Ammon's horn (tissue), 1 donor: ENCODE measurements around the gene LEFTY2.
"Not testable (repeated sequence)": the region's sequence is repeated elsewhere in the genome, so short reads cannot be mapped to it uniquely, and the experiment has no call there.

ENCODE experiments used
- DNase-seq: peaks from one replicate; pipeline ENCODE4 v3.0.0-alpha.2; 2016; ENCODE audit warnings: low spot score

LEFTY2 gene

DNA sequence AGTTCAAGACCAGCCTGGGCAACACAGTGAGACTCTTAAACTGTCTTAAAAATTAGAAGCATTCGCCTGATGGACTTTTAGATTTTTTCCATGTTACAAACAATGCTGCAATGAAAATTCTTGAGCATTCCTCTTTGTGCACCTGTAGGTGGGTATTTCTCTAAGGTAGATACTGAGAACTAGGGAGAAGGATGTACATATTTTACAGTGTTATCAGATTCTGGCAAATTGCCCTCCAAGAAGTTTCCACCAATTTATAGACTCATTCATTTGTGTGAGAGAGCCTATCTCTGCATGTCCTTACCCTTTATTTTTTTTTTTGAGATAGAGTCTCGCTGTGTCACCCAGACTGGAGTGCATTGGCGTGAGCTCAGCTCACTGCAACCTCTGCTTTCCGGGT, 12.3 kb upstream of the LEFTY2 start:
- DNase-seq: no peak

DNA sequence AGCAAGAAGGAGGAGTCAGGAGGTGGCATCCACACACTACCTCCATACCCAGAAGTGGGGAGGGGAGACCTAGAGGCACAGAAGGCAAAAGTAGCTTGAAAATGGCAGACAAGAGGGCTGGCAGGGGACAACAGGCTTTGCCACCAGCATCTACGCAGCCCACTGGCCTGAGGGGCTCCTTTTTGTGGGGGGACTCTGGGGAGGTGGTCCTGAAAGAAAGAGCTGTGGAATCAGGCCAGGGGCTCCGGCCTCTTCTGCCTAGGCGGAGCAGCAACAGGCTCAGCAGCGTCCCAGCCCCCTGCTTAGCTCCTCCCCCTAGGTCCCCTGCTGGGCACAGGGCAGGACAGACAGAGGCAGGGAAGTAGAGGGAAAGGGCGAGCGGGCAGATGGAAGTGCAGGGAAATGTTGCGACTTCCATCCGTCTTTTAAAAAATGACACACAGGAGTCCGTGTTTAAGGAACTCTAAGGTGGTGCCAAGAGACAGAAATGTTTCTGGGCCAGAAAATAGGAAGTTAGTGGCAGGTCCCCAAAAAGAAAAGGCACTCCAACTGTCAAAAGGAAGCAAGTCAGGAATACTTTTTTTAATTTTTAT, 10.0 kb upstream of the LEFTY2 start:
- DNase-seq: no peak

DNA sequence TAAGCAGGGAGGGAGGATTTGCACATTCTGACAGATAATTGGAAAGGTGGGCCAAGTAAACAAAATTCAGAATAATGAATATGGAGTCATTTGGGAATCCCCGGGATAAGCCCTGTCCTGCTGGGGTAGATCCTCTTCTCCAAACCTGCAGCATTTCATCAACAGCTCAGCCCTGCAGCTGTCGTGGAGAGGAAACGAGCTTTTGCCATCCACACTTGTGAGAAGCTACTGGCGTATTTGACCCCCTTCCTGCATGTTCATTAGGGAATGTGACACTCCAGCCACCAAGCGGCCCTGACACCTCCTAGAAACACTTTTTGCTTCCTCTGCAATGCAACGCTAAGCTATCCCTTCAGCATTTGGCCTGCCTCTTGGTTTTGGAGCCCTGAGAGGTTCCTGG, 8.0 kb upstream of the LEFTY2 start:
- DNase-seq: no peak

DNA sequence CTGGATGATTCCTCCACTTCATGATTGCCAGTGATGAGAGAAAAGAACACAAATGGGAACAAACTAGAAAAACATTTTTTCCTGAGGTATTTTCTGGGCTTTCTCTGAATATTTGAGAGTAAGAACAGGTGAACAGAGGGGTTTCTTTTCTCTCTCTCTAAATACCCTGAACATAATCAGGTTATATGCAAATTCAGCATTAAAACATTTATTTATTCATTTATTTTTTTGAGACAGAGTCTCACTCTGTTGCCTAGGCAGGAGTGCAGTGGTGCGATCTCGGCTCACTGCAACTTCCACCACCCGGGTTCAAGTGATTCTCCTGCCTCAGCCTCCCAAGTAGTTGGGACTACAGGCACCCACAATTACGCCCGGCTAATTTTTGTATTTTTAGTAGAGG, 5.8 kb upstream of the LEFTY2 start:
- DNase-seq: no peak

DNA sequence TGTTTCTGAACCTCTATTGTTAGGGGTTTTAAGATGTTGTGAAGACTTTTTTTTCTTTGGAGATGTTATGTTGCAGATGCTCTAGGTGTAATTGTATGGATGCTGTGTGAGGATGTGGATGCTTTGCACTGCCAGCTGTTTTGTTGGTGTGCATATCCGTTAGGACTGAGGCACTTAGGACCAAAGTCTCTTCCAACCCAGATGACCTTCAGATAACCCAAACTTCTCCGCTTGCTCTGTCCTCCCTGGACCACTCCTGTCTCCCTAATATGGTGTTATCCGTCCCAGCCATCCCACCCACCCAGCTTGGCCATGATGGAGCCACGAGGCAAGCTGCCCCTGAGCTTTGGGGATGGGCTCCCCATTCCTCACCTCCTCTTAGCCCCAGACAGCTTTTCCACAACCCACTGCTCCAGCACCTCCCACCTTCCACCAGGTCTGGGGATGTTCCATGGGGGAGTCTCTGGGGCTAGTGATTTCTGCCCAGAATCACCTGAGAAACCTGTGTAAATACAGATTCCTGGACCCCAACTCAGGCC, 5.1 kb upstream of the LEFTY2 start:
- no peak for DNase-seq

DNA sequence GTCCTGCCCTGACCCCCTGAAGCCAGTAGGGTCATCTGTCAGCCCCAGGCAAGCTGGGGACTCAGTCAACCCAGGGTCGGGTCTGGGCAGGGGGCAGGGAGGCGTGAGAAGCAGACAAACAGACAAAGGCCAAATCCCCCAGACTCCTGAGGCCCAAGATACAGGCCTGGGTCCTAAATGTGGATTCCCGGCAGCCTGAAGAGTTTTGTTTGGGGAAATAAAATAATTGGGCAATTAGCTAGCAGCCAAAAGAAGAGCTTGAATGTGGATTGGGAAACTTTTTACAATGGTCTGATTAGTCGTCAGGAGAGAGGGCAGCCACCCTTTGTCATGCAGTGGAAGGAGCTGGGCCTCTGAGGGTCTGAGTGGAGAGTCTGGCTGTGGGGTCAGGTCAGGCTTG, 4.5 kb upstream of the LEFTY2 start:
- DNase-seq: no peak

DNA sequence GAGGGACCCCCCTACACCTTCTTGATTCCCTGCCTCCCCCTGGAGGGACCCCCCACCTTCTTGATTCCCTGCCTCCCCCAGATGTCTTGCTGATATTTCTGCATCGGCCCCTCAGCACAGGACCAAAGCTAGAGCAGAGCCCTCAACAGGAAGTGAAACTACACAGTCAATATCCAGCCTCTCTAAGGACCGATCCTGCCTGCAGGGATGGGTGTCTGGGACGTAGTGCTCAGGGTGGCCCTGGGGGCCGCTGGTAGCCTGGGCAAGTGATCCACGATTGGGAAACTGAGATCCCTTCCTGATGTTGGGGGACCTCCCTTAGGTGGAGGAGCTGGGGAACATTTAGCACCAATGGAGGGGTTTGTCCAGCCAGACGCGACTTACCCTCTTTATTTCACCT, 3.9 kb upstream of the LEFTY2 start:
- no peak for DNase-seq

DNA sequence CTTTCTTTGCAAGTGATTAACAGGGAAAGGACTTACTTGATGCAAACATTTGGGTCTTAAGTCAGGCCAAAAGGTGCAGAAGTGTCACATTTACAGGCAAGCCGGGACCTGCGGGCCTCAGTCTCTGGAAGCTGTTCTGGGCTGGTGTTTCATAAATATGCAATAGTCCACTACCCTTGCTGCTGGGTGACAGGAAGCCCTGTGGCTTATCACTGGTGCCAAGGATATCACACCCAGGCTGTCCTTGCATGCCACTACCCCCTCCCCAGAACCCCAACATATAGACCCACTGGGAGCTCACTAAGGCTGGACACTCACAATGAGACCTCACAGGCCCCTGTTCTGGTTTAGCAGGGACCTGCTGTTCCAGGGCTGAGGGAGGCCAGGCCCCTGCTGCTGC, 3.4 kb upstream of the LEFTY2 start:
- DNase-seq: no peak

DNA sequence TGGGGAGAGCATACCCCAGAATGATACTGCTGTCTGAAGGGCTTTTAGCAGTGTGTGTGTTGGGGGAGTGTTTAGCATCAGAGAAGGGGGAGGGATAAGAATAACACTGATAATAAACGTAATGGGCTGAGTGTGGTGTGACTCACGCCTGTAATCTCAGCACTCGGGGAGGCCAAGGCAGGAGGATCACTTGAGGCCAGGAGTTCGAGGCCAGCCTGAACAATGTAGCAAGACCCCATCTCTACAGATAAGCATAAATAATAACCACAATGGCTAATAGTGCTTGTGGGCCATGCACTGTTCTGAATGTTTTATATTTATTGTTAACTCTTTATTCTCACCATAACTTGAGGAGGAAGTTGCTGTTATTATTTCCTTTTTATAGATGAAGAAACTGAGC, 2.6 kb upstream of the LEFTY2 start:
- no peak for DNase-seq

DNA sequence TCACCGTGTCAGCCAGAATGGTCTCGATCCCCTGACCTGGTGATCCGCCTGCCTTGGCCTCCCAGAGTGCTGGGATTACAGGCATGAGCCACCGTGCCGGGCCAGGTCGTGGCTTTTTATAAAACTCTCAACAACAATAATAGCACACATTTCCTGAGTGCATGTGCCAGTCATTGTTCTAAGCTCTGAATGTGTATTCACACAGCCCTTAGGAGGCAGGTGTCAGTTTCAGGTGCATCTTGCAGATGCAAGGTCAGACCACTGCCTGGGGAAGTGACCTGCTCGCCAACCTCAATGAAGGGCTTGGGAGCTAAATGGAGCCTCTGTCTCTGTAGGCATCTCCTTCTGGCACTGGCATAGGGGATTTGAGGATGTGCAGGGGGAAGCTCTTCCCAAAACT, 1.6 kb upstream of the LEFTY2 start:
- DNase-seq: no peak

DNA sequence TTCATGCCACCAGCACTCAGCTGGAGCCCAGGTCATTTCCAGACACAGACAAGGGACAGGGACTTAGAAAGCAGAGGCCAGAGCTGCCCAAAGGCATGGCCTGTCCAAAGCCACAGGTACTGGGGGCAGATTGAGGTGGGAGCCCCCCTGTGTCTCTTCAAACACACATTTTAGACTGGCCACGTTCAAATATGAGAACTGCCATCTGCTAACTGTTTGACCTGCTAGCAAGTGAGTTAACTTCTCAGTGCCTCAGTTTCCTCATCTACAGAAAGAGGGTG, 862 bp upstream of the LEFTY2 start:
- DNase-seq: no peak

DNA sequence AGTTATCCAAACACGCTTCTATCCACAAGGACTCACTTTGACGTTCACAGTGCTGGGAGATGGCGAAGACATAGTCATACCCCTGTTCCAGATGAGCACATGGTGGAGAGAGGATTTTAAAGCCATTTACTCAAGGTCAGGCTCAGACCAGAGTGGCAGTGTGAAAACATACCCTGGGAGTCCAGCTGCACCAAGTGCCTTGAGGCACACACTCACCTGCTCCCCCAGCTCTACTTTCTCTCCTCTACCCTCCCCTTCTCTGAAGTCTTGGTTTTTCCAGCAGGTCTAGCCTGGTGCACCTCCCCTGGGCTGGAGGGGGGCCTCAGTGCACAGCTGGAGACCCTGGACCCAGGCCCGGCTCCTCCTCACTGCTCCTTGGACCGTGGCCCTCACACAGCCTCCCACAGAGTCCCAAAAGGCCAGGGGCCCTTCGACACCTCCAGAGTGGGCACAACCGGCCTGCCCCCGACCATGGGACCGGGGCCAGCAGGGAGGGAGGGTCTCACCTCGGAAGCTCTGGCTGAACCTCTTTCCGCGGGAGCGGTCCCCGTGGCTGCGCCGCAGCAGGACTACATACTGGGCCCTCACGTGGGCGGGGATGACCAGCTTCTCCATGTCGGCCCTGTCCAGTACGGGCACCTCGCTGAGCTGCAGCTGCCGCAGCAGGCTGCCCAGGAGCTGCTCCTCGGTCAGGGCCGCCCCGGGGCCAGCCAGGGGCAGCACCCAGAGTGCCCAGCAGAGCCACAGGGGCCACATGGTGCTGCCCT, 452 bp downstream of the LEFTY2 start:
- no peak for DNase-seq

DNA sequence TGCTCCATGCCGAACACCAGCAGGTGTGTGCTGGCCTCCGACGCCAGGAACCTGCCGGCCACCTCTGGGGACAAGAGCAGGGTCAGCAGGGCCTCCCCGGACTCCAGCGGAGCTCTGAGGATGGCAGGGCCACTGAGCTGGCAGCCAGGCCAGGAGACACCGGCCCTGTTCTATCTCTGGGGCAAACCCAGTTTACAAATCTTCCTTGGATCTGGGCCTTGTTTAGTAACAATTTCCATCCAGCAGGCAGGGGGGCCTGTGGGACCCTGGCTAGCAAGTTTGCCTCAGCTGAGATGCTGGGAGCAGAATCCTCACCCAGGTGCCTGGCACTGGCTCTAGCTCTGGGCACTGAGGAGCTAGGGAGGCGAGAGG, 1.1 kb downstream of the LEFTY2 start:
- not testable (repeated sequence) for DNase-seq

DNA sequence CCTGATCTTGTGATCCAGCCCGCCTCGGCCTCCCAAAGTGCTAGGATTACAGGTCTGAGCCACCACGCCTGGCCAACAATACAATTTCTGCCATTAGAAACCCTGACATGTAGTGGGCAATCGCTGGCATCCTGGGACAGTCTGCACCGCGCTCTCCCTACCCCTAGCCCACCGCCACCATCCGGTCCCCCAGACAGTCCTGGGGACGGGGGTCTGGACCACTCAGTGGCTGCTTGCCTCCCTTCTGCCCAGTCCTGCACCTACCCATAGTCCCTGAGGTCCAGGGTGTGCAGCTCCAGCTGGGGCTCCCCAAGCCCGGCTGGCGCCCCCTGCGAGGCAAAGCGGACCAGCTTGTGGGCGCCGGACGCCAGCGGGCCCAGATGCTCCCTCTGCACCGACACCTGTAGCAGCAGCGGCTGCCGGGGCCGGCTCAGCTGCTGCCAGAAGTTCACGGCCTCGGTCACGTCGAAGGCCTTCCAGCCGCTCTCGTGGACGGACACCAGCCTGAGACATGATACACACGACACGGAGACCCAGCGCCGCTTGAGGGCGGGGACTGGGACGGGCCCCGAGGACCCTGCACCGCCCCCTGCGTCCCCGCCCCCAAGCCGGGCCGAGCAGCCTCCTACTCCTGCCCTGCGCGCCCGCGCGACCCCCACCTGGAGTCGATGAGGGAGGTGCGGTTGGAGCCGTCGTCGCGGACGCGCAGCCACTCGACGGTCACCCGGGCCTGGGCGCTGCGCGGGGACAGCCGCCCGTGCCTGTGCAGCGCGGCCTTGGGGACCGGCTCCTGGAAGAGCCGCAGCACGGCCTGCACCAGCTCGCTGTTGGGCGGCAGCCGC, 1.7 kb downstream of the LEFTY2 start:
- not testable (repeated sequence) for DNase-seq

DNA sequence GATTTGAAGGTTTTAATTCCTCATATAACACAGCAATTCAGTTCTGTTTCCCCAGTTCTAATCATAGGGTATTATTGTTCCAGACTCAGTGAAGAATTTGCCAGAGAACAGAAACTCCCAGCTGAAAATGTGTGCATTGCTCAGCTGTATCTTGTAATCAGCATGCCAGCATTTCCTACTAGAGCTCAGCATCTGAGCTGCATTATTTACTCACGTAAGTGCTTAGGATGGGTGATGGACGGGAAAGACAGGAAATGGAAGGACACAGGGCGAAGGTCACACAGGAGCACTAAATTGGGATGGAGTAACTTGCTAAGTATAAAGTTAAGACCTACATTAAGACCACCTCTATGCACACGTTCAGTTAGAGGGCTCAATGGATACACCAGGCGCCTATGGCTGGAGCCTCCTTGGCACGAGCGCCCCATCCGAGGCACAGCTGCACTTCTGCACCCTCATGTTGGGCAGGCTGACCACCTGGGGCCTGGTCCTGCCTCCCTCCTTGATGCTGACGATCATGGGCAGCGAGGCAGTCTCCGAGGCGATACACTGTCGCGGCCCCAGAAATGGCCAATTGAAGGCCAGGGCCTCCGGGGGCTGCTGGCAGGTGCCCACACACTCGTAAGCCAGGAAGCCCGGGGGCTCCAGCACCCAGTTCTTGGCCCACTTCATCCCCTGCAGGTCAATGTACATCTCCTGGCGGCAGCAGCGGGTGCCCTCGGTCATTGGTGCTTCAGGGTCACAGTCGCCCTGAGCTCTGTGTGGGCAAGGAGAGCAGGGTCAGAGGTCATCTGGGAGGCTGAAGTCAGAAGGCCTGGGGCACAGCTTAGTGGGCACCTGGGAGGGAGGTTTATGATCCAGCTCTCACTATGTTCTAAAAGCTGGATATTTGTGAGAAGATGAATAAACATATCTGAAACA, 3.7 kb downstream of the LEFTY2 start:
- DNase-seq: no peak

DNA sequence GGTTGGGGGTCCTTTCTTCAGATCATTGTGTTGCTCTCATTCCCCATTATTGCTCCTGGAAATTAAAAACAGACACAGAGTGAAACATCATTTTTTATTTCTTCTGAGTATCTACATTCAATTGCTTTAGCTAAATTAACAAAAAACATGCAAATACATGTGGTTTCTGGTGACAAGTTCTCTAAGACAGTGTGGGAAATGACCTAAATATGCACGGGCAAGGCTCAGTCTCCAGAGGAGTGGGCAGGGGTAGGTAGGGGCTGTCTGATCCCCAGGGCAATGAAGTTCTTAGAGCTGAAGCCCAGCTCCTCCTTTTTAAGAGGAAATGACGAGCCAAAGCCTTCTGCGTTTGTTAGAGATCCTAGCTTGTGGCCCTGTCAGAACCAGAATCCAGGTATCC, 4.5 kb downstream of the LEFTY2 start:
- DNase-seq: no peak

DNA sequence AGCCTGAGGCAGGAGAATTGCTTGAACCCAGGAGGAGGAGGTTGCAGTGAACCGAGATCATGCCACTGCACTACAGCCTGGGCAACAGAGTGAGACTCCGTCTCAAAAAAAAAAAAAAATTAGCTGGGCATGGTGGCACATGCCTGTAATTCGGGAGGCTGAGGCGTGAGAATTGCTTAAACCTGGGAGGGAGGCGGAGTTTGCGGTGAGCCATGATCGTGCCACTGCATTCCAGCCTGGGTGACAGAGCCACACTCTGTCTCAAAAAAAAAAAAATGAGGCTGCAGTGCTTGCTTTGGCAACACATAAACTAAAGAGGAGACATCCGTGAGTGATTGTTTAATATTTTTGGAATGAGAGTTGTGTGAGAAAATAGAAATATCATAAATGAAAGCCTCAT, 4.9 kb downstream of the LEFTY2 start:
- DNase-seq: not testable (repeated sequence)

DNA sequence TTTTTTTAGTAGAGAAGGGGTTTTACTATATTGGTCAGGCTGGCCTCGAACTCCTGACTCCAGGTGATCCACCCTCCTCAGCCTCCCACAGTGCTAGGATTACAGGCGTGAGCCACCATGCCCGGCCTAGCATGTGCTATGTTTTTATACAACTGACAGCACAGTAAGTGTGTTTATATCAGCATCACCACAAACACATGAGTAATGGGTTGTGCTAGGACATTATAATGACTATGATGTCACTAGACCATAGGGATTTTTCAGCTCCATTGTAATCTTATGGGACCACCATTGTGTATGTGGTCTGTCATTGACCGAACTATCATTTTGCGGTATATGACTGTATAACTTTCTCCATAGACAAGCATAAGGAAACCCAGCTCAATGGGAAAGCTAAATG, 6.3 kb downstream of the LEFTY2 start:
- DNase-seq: no peak

DNA sequence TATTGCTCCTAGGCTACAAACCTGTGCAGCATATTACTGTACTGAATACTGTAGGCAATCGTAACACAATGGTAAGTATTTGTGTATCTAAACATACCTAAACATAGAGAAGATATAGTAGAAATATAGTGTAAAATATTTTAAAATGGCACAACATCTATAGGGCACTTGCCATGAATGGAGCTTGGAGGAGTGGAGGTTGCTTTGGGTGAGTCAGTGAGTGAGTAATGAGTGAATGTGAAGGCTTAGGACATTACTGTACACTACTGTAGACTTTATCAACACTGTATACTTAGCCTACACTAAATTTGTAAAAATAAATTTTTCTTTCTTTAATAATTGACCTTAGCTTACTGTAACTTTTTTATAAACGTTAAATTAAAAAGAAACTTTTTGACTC, 7.9 kb downstream of the LEFTY2 start:
- DNase-seq: no peak

DNA sequence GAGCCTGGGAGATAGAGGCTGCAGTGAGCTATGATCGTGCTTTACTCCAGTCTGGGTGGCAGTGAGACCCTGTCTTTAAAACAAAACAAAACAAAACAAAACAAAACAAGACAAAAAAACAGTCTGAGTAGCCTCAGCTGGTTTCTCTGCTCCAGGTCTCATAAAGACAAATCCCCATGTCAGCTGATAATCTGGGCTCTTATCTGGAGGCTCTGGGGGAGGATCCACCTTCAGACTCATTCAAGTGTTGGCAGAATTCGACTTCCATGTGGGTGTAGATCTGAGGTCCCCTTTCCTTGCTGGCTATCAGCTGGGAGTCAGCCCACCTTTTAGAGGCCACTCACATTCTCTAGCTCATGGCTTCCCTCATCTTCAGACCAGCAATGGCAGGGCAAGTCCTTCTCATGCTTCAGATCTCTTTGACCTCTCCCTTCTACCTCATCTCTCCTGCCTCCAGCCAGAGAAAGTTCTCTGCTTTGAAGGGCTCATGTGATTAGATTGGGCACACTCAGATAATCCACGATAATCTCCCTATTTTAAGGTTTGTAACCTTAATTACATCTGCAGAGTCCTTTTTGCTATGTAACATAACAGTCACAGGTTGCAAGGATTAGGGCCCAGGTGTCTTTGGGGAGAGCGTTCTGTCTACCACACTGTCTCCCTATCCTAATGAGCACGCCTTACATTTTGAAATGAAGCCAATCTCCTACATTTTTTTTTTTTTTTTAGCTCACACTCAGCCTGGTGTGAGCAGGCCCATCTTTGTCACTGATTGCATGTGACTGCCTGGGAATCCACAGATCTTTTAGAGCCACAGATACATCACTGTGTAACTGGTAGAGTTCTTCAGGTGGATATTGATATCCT, 9.5 kb downstream of the LEFTY2 start:
- DNase-seq: no peak

DNA sequence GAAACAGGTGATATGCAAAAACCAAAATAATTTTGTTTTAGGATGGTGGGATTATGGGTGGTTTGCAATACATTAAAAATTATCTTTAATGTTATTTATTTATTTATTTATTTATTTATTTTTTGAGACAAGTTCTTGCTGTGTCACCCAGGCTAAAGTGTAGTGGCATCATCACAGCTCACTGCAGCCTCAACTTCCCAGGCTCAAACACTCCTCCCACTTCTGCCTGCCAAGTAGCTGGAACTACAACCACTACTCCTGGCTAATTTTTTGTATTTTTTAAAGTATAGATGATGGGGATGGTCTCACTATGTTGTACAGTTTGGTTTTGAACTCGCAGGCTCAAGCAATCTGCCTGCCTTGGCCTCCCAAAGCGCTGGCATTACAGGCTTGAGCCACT, 10.5 kb downstream of the LEFTY2 start:
- no peak for DNase-seq
